Mononuclear cell (primary cell): ENCODE results near the gene FAM237B. TPM values are rescaled to one million over a fixed set of nuclear protein-coding genes. Genes with fewer than 3 reads are reported as not detected.

Experiments
- H3K27me3 ChIP-seq: 2 replicates; pipeline ENCODE4 v1.6.0; 2011; ENCODE audit warnings: low read length, control low read depth; ENCODE audit not compliant: insufficient read depth
- H3K4me1 ChIP-seq: 2 replicates; pipeline ENCODE4 v1.5.1; 2011; ENCODE audit warnings: mild to moderate bottlenecking, low read length, control low read depth; ENCODE audit not compliant: insufficient read depth
- H3K4me3 ChIP-seq: 2 replicates; pipeline ENCODE4 v1.5.1; 2011; ENCODE audit warnings: mild to moderate bottlenecking, low read length, moderate library complexity
- H3K9me3 ChIP-seq: 2 replicates; pipeline ENCODE4 v1.5.1; 2011; ENCODE audit warnings: low read depth, mild to moderate bottlenecking, control low read depth, low read length
- total RNA-seq: library from RNA; depleted of rRNA; stranded (reverse); fragments of >200 nt; gene quantifications from one replicate; pipeline ENCODE4 v1.2.3, GENCODE V29; 2012

FAM237B gene
- total RNA-seq, 1 donor = not detected

- H3K27me3 ChIP-seq = peaks cover 6% of the 10 kb centered on the region
- no peak overlapping the region for H3K4me3 ChIP-seq
- no peaks in the 10 kb centered on the region for H3K9me3 ChIP-seq
- no peaks in the 10 kb centered on the region for H3K4me1 ChIP-seq
Observed at GRCh38 chr7:90313907-90314306, 7.2 kb downstream of the FAM237B start.

DNA sequence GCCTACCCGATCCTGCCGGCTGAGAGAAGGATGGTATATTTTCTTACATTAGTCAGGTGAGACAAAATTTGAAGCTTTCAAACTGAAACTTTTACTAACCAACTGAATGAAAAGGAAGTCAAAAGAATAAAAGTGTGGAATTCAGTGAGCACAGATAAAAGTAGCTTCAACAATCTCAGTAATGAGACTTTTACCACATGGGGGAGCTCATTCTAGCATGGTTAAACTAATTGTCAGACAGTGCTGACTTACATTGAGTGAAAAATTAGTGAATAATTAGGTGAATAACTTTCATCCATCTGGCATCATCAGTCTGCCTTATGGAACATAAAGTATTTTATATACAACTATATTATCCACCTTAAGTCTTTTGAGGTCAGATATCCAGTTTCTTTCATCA, 8.4 kb downstream of the FAM237B start:
- Histone ChIP-seq H3K27me3 (peaks cover 4% of the 10 kb centered on the region), H3K9me3 (no peaks in the 10 kb centered on the region), H3K4me3 (no peak overlapping the region), H3K4me1 (no peaks in the 10 kb centered on the region)

DNA sequence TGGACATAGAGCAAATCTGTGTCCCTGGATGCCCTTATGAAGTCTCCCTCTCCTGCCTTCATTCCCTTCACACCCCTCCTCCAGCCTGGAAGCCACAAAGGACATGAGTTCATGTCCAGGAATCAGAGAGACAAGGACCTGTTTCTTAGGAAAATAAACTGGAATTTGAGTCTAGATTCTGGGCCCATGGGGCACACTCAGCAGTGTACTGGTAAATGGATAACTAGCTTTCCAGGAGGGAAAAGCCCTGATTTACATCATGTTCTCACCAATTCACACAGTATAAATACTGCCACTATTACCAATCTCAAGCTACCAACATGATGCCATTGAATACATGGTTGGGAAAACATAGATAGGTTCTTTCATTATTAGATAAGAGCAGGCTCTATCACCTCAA, 9.9 kb downstream of the FAM237B start:
- Histone ChIP-seq H3K4me3 (no peak overlapping the region), H3K27me3 (no peaks in the 10 kb centered on the region), H3K9me3 (no peaks in the 10 kb centered on the region), H3K4me1 (no peaks in the 10 kb centered on the region)

GRCh38 chr7:90309872-90310271, 11.2 kb downstream of the FAM237B start:
- Histone ChIP-seq H3K4me1 (no peaks in the 10 kb centered on the region), H3K27me3 (no peaks in the 10 kb centered on the region), H3K9me3 (no peaks in the 10 kb centered on the region), H3K4me3 (no peak overlapping the region)

DNA sequence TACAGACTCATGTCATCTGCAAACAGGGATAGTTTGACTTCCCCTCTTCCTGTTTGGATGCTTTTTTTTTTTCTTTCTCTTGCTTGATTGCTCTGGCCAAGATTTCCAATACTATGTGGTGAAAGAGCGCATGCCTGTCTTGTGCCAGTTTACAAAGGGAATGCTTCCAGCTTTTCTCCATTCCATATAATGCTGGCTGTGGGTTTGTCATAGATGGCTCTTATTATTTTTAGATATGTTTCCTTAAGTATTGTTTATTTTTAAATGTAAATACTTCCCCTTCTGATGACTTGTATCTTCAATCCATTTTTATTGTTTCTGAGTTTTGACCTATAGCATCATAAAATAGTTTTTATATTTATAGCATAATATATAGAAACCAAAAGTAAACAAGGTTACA, 17.9 kb downstream of the FAM237B start:
- no peaks in the 10 kb centered on the region for H3K4me1 ChIP-seq
- H3K27me3 ChIP-seq = no peaks in the 10 kb centered on the region
- no peak overlapping the region for H3K4me3 ChIP-seq
- no peaks in the 10 kb centered on the region for H3K9me3 ChIP-seq

GRCh38 chr7:90298145-90299038, 22.7 kb downstream of the FAM237B start:
- Histone ChIP-seq H3K9me3 (no peaks in the 10 kb centered on the region), H3K4me3 (no peak overlapping the region), H3K27me3 (no peaks in the 10 kb centered on the region), H3K4me1 (no peaks in the 10 kb centered on the region)

GRCh38 chr7:90290244-90291113, 30.6 kb downstream of the FAM237B start:
- Histone ChIP-seq H3K4me3 (no peak overlapping the region), H3K9me3 (no peaks in the 10 kb centered on the region), H3K4me1 (peaks cover 14% of the 10 kb centered on the region), H3K27me3 (no peaks in the 10 kb centered on the region)

- Histone ChIP-seq H3K27me3 (no peaks in the 10 kb centered on the region), H3K4me3 (no peak overlapping the region), H3K9me3 (no peaks in the 10 kb centered on the region), H3K4me1 (peaks cover 14% of the 10 kb centered on the region)
Observed at GRCh38 chr7:90288154-90288553, 33.0 kb downstream of the FAM237B start.

DNA sequence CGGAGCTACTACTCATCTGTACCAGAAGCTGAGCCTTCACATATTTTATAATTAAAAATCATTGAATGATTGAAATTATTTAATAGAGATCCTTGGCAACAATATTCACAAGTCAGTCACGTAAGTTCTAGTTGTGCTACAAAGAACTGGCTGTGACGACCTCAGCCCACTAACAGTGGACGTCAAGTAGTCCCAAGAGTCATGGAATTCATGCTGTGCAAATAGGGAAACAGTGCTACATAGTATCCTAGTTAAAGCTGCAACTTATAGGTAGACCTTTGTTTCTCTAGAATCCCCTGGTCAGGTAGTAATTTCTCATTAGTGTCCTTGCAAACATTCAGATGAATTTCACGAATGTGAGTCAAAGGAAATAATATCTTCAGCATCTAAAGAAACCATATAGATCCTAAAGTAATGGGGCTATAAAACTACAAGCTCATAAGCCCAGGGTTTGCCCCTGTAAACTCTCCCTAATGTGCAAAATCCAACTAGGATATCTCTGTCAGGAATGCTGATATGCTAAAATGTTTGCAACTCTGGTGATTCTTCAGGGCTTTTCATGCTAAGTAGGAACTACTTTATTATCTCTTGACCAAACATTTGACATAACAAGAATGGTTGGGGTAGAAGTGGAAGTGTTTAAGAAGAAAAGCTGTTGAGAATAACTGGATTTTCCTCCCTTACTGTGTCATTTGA, 44.9 kb downstream of the FAM237B start:
- no peaks in the 10 kb centered on the region for H3K9me3 ChIP-seq
- no peaks in the 10 kb centered on the region for H3K27me3 ChIP-seq
- H3K4me3 ChIP-seq = no peak overlapping the region
- H3K4me1 ChIP-seq = no peaks in the 10 kb centered on the region

- no peak overlapping the region for H3K4me3 ChIP-seq
- H3K27me3 ChIP-seq = no peaks in the 10 kb centered on the region
- H3K9me3 ChIP-seq = no peaks in the 10 kb centered on the region
- H3K4me1 ChIP-seq = no peaks in the 10 kb centered on the region
Observed at GRCh38 chr7:90274161-90274560, 46.9 kb downstream of the FAM237B start.

GRCh38 chr7:90272242-90272641, 48.9 kb downstream of the FAM237B start:
- Histone ChIP-seq H3K27me3 (no peaks in the 10 kb centered on the region), H3K9me3 (no peaks in the 10 kb centered on the region), H3K4me3 (no peak overlapping the region), H3K4me1 (no peaks in the 10 kb centered on the region)

- Histone ChIP-seq H3K4me3 (no peak overlapping the region), H3K27me3 (no peaks in the 10 kb centered on the region), H3K9me3 (no peaks in the 10 kb centered on the region), H3K4me1 (no peaks in the 10 kb centered on the region)
Observed at GRCh38 chr7:90271753-90272152, 49.4 kb downstream of the FAM237B start.

DNA sequence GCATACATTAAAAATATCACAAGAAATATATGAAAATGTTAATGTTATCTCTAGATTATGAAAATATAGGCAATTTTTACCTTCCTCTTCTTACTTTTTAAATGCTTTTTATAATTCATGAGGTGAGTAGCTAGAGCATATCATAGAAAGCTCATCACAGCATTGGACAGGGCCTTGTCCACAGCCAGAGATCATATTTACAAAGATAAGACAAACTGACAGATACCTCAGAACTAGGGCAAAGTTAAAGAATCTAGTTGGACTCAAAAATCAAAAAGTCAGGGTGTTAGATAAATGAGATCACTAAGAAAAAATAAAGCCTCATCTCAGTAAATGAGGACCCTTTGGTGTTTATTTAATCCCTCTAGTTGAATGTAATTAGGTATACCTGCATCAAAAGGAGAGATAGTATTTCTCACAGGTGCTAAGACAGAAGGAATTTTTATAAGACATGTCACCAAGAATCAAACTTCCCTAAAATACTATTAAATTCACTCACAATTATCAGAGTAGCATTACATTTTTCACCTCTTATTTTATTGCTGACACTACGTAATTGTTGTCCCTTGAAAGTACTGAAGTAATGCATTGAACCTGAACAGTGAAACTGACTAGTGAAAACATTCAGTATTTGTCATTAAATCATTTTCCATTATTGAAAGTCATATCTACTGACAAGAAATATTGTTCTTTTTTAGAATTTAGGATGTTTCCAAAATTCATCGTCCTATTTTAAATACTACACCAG, 50.5 kb downstream of the FAM237B start:
- Histone ChIP-seq H3K9me3 (no peaks in the 10 kb centered on the region), H3K27me3 (peaks cover 2% of the 10 kb centered on the region), H3K4me1 (no peaks in the 10 kb centered on the region), H3K4me3 (no peak overlapping the region)

DNA sequence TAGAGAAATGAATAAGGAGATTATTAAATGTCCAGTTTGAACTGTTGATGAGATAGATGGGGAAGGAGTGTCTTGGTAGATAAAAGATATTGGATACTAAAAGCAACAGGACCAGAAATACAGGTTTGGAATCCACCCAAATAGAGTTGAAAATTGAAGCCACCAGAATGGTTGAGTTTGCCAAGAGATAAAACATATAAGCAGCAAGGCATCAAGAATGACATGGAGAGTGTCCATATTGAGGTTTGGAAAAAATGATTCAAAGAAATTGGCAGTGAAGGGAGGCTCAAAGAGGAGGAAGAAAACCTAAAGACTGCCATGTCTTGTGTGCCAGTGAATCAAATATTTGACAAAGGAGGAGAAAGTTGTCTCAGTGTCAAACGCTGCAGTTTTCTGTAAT, 51.9 kb downstream of the FAM237B start:
- H3K9me3 ChIP-seq = no peaks in the 10 kb centered on the region
- no peak overlapping the region for H3K4me3 ChIP-seq
- no peaks in the 10 kb centered on the region for H3K4me1 ChIP-seq

More for the DNA sequence above, 51.9 kb downstream of the FAM237B start:
- H3K27me3 ChIP-seq = peaks cover 2% of the 10 kb centered on the region
